NCI-H146 treated with DMSO at 0.1 percent for 48 hours (cell line): ENCODE results near the gene THSD4.

Source experiments
- DNase-seq: peaks from one replicate; lab custom pipeline; 2025; ENCODE audit not compliant: unreplicated experiment; lab: John Stamatoyannopoulos, UW

Gene THSD4

GRCh38 chr15:71114887-71115566 lies at the start of gene THSD4:
Gene THSD4 (plus strand): TSS chr15:71115471.
- peak; percentile 69 for DNase-seq

- no peak for DNase-seq
These were observed 48.3 kb upstream of the THSD4 start for GRCh38 chr15:71066983-71067382.

- no peak for DNase-seq
These were observed 45.6 kb upstream of the THSD4 start for GRCh38 chr15:71069693-71070092.

GRCh38 chr15:71071529-71071928 lies 43.7 kb upstream of the THSD4 start:
- no peak for DNase-seq

- no peak for DNase-seq
These were observed 42.8 kb upstream of the THSD4 start for GRCh38 chr15:71072423-71072822.

- DNase-seq: no peak
These were observed 36.6 kb upstream of the THSD4 start for GRCh38 chr15:71078506-71079207.

GRCh38 chr15:71079208-71080044 lies 35.8 kb upstream of the THSD4 start:
- DNase-seq: no peak

- DNase-seq: no peak
These were observed 35.1 kb upstream of the THSD4 start for GRCh38 chr15:71080166-71080565.

GRCh38 chr15:71080705-71081104 lies 34.6 kb upstream of the THSD4 start:
- no peak for DNase-seq

GRCh38 chr15:71082803-71083202 lies 32.5 kb upstream of the THSD4 start:
- no peak for DNase-seq

GRCh38 chr15:71083349-71083748 lies 31.9 kb upstream of the THSD4 start:
- DNase-seq: no peak

GRCh38 chr15:71084264-71084663 lies 31.0 kb upstream of the THSD4 start:
- no peak for DNase-seq

- DNase-seq: peak; percentile 69
These were observed 29.5 kb upstream of the THSD4 start for GRCh38 chr15:71085809-71086208.

- DNase-seq: no peak
These were observed 27.1 kb upstream of the THSD4 start for GRCh38 chr15:71088155-71088554.

GRCh38 chr15:71088683-71089082 lies 26.6 kb upstream of the THSD4 start:
- DNase-seq: no peak

- DNase-seq: no peak
These were observed 25.5 kb upstream of the THSD4 start for GRCh38 chr15:71089801-71090200.

- DNase-seq: no peak
These were observed 23.7 kb upstream of the THSD4 start for GRCh38 chr15:71091601-71092000.

- DNase-seq: no peak
These were observed 23.1 kb upstream of the THSD4 start for GRCh38 chr15:71092056-71092600.

GRCh38 chr15:71093054-71094024 lies 21.9 kb upstream of the THSD4 start:
- peak; percentile 5 for DNase-seq

- DNase-seq: no peak
These were observed 21.1 kb upstream of the THSD4 start for GRCh38 chr15:71094137-71094536.
